NCI-H187 (cell line): ENCODE measurements around the gene CTNND2.

Experiments
- DNase-seq, 2 experiments: peaks; one replicate each; lab custom pipeline; 2025; lab: John Stamatoyannopoulos, UW

CTNND2 gene

DNA sequence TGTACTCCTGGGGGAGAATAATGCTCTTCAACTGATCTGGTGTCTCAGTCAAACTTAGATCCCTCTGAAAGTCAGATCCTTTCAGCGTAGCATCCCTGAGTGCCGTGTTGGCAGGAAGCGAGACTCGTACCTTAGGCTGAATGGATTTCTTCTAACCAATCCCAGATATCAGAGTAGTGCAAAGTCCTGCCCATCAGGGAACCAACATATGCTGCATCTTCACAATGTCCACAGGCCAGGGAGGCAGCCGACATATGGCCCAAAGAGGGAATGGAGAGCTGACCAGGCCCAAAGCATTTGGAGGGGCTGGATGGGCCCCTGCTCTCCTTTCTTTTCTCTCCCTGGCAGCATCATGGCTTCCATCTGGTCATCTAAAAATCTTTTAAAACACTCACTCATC lies 646.2 kb downstream of the CTNND2 start:
- no peak for DNase-seq

DNA sequence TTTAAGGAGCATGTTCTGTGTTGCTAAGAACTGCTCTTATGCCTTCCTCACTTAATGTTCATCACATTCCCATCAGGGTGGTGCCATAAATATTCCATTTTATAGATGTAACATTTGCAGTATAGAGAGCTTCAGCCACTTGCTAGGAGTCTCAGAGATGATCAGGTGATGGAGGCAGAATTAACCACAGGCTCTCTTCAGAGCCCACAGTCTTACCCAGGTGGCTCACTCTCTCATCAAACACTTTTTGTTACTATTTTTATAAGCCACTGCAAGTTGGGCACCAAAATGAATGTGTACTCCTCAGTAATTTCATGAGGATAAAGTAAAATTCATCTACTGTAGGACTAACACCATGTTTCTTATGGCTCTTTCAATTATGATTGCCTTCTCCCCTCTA lies 651.7 kb downstream of the CTNND2 start:
- DNase-seq, result no peak

DNA sequence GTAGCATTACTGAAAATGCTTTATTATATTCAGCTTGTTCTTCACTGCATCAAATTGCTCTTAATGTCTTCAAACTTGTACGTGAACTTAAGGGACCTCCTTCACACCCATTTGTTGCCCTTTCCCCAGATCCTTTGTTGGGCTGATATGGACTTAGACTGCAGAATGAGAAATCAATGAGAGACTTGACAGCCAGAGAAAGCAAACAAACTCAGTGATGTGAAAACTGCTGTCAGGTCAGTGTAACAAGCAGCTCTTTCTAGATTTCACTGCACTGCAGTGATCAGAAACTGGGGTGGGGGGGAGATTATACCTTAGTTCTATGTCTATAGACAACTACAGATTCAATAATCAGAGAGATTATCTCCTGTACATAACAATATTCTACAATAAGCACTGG lies 652.2 kb downstream of the CTNND2 start:
- DNase-seq, result no peak

DNA sequence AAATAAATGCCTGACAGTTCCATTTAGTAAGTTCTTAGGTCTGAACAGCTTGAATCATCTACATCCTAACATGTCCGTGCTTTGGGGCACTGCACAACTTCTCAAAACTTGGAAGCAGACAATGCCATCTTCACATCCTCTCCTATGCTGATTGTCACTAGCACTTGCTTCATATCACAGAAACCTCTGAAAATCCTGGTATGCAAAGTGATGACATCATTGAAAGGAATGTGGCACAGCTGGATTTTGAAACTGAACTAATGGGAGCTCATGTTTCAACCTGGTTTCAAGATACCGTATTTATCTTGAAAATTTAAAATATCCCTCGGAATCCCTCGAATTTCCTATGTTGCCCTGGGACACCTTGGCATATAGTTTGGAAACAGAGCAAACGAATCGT lies 653.0 kb downstream of the CTNND2 start:
- DNase-seq, result no peak

DNA sequence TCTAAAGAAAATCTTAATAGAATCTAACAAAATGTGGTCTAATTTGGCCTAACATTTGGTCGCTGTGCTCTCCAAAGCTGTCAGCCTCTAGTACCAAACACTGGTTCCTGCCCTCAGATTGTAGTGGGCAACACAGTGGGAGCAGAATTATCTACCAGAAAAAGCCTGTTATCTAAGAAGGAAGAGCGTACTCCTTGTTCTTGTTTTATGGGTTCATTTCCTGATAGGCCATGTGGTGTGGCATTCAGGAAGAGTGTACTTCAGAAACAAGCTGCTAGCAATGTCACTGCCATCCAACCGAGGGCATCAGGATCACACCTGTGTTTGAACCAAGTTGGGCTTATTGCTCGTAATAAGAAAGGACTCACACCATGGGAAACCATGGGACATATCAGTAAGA lies 655.3 kb downstream of the CTNND2 start:
- no peak for DNase-seq

DNA sequence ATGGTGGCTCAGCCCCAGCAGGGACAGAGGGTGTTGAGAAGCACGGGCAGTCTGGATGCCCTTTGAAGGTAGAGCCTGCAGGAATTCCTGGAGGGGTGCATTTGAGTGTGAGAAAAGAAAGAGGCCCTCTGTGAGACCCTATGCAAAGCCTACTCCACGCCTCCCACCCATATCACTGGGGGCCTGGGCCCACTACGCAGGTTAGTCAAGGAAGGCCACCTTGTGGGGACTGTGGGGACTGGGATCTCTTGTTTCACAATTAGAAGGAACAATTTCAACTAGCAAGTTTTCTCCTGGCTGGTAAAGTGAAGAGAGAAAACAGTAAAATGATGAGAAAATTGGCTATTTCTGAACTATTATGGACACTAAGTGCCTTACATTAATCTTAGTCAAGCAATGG lies 657.0 kb downstream of the CTNND2 start:
- no peak for DNase-seq

DNA sequence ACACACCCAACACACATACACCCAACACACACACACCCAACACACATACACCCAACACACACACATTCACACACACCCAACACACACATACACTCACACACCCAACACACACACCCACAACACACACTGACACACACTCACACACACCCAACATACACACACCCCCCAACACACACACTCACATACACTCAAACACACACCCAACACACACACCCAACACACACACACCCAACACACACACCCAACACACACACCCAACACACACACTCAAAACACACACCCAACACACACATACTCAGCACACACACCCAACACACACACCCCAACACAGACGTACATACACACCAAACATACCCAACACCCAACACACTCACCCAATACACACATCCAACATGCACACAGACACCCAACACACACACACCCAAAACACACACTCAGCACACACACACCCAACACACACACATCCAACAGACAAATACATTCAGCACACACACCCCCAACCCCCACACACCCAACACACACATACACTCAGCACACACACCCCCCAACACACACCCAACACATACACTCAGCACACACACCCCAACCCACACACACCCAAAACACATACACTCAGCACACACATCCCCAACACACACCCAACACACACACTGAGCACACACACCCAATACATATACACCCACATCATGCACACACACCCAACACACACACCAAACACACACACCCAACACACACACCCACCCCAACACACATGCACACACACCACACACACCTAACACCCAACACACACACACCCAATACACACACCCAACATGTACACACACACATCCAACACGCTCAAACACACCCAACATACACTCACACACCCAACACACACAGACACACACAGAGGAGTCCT lies 663.7 kb downstream of the CTNND2 start:
- no peak for DNase-seq

DNA sequence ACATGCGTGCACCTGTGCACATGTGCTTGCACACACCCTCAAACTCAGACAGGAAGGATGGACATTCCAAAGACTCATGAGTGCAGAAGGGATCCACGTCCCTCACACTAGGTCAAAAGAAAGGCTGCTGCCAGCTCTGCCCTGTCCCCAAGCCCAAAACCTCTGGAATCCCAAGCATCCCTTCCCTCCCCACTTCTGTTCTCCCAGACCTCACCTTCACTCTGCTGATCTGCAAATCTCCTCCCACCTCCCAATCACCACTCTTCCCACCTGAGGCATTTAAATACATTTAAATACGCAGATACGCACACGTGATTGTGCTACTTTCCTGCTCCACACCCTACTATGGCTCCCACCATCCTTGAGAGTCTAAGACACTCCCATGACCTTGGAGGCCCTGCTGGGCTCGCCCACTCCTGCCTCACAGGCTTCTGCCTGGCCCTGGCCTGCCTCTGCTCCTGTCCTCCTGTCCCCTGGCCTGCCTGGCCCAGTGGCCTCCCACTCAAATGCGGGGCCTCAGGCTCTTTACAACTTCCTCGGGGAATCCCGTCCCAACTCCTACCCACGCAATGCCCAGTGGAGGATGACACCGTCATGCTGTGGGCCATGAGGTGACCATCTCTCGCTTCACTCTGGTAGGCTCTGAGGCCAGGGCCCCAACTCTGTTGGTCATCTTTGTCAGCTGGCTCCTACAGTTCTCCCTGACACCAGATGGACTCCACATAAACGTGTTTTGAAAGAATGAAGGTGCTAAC lies 664.8 kb downstream of the CTNND2 start:
- DNase-seq, result no peak

DNA sequence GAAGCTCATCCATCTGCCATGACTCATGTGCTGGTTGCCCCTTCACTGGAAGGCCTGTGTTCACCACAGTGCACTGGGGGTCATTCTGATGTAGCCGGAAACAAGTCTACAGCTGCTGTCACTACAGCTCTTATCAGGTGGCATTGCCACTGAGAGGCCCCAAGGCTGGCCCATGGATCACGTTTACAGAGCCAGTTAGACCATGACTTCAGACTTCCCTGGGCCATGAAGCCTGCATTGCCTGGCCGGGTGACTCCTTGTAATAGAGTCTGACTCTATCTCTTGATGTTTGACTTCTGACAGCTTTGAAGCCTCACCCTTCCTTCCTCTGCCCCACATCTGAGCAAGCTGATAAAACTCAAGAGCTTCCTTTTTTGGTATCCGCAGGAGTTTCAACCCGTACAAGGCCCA lies 669.7 kb downstream of the CTNND2 start:
- DNase-seq, result no peak

DNA sequence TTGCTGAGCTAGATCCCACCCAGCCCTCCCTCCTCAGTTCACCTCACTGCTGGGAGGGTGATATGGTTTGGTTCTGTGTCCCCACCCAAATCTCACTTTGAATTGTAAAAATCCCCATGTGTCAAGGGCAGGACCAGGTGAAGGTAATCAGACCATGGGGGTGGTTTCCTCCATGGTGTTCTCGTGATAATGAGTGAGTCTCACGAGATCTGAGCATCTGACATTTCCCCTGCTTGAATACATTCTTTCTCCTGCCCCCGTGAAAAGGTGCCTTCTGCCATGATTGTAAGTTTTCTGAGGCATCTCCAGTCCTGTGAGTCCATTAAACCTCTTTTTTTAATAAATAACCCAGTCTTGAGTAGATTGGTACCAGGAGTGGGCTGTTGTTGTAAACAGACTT lies 673.4 kb downstream of the CTNND2 start:
- no peak for DNase-seq

DNA sequence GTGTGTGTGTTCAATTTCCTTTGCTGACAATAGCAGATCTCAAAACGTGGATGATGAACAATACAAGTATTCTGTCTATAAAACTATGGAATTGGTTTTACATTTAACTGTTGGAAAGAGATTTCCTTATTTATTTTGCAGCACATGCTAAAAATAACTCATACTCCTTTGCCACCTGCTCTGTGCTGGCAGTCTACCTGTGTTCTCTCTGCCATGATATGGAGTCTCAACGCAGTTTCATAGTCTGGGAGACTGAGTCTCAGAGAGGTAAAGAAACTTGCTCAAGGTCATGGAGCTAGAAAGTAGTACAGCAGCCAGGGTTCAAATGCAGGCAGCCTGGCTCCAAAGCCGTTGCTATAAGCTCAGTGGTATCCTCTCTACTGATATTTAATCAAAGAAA lies 677.2 kb downstream of the CTNND2 start:
- DNase-seq, result no peak

DNA sequence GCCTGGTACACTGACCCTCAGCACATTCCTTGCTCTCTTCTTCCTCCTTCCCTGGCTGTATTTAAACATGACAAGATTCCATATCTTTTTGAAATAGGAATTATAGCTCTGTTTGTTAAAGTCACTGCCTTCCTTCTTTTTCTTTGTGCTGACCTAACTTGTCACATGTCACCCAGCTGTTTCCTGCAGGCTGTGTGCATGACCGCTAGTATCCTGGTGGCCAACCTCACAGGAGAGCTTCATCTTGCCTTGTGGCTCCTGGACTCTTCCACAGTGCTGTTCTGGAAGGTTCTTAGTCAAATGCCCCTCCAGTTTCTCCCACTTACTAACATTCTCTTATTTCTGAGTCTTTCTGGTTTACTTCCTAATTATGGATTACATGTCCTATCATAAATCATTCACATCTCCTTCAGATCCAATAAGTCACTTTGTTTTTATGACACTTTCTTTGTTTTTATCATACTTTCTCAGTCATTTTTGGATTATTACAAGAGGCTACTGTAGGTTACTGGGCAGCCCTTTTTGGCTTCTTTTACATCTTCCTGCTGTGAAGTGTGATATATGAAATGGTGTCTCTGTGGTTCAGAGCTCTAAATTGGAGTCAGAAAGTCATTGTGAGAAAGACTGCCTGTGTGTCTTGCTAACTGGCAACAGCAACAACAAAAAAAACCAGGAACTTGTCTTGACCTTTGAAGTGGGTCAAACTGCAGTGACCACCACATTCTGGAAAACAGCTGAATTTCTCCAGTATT lies 679.6 kb downstream of the CTNND2 start:
- DNase-seq, result no peak

DNA sequence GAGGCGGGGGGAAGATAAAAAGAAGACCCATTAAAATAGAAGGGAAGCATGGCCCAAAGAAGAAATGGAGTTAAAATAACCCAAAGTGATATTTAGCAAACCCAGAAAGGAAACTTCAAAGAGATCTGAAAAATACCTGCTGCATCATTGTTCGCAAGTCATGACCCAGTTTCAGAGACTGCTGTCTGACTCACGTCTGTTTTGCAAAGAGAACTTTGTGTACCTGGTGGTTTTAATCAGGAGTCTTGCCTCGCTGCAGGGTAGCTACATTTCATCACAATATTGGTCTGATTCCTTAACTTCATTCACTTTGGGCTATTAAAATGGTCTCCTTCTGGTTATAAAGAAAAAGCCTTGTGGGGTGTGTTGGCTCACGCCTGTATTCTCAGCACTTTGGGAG lies 682.1 kb downstream of the CTNND2 start:
- no peak for DNase-seq

DNA sequence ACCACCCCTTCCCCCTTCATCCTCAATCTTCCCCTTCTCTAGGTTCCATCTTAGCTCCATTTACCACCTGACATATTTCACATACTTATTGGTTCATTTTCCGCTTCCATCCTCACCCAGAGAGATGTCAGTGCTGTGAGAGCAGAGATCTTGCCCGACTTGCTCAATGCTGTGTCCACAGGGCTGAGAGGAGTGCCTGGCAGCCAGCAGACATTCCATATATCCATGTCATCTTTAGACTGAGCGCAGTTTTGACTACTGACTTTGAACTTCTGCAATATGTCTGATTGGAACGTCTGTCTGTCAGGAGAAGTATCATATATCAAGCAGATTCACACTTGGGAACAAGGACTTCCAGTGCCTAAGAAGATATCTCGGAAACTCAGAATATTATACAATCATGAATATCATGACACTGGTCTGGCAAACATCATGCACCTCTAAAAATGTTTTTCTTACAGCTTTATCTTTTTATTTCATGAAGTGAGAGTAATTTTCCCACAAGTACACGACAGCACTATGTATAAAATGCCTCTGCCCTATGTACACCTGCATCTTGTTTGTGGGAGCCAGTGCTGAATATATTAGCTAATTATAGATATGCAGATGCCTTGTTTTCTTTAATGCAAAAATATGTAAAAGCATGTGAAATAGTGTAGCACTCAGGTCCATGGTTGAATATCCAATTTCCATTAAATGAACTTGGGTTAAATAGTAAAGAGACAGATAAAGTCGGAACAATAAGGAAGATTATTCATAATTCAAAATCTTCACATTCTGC lies 689.2 kb downstream of the CTNND2 start:
- no peak for DNase-seq

DNA sequence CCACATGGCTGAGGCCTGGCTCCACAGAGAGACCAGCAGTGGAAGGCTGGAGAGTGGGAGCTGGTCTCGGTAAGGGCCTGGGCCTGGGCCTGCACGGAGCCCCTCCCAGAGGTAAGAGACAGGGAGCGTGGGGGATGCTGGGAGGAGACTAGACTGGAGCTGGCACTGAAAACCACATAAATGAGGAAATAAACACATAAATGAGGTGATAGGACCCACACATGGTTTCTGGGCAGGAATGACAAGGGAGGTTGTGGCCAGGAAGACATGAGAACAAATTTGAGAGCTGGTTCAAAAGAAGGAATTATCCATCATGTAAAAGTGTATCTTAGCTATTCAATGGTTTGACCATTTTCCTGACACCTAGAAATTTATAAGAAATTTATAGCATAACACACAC lies 691.5 kb downstream of the CTNND2 start:
- no peak for DNase-seq

DNA sequence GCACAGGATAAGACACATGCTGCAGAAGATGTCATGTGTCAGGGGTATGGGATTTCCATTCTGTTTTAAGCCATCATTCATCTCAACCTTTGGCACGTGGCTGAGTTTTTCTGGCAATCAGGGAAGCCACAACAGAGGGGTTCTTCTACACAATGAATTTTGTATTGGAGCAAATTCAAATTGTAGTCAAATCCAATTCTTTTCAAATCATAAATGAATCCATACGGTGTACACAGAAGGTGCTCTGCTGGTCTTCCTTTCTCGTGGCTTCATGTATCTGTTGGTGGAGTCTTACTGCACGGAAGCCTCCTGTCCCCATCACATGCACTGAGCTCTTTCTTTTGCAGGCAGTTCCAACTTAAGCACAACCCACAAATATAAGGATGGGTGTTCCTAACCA lies 706.5 kb downstream of the CTNND2 start:
- DNase-seq, result no peak

DNA sequence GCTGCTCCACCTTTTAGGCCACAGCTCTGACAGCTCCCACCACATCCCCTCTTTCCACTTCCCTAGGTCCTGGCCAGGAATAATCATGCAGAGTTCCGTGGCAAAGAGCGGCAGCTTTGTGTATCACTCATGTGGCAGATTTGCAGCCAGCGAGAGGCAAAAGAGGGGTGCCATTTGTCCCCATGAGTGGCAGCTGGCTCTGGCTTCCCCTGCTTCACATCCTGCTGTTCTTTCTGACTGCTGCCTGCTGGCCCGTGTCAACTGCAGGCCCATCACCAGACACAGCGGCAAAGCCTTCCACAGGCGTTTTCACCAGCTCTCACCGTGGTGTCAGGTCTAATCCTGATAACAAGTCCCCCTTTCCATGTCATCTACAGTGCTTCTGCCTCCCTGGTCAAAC lies 712.6 kb downstream of the CTNND2 start:
- no peak for DNase-seq

DNA sequence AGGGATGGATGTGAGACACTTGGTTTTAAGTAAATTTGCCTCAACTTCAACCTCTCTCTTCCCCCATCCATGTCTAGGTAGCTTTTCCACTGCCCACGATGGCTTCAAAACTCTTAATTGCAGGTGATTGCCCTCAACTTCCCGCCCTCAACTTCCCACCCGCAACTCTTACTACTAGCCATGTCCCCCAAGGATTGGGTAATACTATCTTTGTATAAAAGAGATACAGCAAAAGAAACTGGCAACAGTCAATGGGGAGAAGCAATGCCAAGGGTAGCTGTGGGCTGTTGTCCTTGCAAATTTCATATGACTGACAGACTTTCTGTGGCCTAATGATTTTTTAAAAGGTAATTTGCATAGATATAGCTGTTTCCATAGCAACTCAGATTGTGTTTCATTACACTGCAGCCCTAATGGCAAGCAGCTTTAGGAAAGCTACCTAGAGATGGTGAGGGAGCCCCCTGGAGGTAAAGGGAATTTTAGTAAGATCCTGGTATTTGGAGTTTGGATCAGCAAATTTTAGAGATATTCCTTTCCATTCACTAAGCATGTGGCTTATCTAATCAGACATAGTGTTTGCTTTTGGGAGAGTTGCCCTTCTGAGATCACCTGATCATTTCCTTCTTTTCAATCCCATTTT lies 721.7 kb downstream of the CTNND2 start:
- no peak for DNase-seq

DNA sequence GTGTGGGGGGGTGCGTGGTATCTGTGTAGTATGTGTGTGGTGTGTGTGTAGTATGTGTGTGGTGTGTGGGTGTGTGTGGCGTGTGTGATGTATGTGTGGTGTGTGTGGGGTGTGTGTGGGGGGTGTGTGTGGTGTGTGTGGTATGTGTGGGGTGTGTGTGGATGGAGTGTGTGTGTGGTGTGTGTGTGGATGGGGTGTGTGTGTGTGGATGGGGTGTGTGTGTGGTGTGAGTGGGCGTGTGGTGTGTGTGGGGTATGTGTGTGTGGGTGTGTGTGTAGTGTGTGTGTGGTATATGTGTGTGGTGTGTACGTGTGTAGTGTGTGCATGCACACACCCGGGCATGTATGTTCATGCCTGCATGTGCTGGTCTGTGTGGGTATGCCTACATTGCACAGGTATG lies 722.3 kb downstream of the CTNND2 start:
- no peak for DNase-seq

DNA sequence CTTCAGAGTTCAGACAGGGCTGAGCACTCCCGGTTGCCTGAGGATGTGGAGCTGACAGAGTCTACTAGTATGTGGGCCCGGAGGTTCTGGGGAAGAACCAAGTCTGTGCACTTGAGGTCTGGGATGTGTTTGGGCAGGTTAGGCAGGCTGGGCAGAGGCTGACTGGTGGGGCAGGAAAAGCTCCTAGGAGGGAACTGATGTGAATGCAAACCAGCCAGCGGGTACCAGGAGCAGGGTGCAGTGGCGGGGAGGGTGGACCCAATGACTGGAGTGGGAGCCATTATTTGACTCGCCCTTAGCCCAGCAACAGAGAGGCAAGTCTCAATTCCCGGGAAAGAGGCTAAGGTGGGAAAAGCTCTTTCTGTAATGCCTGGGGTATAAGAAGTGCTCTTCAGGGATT lies 723.4 kb downstream of the CTNND2 start:
- no peak for DNase-seq

DNA sequence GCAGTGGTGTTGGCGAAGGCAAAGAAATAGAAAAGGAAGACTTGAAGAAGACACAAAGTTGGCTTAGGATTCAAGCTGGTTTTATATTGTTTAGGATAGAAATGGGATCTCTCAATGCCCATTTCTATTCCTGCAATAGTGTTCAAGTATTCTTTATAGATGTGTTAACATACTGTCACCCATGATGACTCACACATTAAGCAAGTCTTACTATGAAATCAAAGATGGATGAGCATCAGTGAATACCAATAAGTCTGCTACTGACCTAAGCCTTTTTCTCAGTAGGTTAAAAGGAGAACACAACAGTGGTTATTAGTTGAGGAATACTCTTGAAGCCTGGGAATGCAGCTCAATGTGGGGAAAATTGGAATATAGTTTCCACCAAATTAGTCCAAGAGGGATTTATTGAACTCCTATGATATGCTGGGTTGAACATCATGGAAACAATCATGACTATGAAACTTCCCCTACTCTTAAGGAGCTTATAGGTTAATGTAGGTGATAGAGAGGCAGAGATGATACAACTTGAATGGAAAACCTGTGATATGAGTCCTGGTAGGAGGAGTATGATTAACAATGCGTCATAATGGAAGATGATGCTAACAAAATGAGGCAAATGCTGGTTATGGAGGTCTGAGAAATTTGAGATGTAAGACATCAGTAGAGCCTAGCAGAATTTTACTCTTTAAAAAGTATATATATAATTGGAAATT lies 726.1 kb downstream of the CTNND2 start:
- DNase-seq, result no peak
